ENCODE results near the gene PRKRIP1. TPM values are rescaled to one million over a fixed set of nuclear protein-coding genes. Genes with fewer than 3 reads are reported as not detected.

PRKRIP1 gene
- total and polyA plus RNA-seq, 2 experiments from 2014 or later: 25.5 to 29.1 TPM

DNA sequence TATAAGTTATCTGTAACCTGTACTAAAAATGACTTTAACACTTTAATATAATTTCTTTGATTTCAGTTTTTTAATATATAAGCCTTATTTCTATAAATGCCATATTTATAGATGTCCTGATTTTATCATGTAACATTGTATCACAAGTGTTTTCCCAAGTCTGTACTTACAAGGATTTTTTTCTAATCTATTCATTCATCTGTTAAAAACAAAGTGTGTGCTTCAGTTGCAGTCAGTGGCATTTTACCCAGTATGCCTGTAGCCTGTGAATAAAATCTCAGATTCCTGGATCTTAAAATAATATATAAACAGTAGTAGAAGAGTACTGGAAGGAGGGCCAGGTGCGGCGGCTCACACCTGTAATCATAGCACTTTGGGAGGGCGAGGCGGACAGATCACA, 17.4 kb downstream of the PRKRIP1 start (continued):
- TF ChIP-seq, protein P1, sequence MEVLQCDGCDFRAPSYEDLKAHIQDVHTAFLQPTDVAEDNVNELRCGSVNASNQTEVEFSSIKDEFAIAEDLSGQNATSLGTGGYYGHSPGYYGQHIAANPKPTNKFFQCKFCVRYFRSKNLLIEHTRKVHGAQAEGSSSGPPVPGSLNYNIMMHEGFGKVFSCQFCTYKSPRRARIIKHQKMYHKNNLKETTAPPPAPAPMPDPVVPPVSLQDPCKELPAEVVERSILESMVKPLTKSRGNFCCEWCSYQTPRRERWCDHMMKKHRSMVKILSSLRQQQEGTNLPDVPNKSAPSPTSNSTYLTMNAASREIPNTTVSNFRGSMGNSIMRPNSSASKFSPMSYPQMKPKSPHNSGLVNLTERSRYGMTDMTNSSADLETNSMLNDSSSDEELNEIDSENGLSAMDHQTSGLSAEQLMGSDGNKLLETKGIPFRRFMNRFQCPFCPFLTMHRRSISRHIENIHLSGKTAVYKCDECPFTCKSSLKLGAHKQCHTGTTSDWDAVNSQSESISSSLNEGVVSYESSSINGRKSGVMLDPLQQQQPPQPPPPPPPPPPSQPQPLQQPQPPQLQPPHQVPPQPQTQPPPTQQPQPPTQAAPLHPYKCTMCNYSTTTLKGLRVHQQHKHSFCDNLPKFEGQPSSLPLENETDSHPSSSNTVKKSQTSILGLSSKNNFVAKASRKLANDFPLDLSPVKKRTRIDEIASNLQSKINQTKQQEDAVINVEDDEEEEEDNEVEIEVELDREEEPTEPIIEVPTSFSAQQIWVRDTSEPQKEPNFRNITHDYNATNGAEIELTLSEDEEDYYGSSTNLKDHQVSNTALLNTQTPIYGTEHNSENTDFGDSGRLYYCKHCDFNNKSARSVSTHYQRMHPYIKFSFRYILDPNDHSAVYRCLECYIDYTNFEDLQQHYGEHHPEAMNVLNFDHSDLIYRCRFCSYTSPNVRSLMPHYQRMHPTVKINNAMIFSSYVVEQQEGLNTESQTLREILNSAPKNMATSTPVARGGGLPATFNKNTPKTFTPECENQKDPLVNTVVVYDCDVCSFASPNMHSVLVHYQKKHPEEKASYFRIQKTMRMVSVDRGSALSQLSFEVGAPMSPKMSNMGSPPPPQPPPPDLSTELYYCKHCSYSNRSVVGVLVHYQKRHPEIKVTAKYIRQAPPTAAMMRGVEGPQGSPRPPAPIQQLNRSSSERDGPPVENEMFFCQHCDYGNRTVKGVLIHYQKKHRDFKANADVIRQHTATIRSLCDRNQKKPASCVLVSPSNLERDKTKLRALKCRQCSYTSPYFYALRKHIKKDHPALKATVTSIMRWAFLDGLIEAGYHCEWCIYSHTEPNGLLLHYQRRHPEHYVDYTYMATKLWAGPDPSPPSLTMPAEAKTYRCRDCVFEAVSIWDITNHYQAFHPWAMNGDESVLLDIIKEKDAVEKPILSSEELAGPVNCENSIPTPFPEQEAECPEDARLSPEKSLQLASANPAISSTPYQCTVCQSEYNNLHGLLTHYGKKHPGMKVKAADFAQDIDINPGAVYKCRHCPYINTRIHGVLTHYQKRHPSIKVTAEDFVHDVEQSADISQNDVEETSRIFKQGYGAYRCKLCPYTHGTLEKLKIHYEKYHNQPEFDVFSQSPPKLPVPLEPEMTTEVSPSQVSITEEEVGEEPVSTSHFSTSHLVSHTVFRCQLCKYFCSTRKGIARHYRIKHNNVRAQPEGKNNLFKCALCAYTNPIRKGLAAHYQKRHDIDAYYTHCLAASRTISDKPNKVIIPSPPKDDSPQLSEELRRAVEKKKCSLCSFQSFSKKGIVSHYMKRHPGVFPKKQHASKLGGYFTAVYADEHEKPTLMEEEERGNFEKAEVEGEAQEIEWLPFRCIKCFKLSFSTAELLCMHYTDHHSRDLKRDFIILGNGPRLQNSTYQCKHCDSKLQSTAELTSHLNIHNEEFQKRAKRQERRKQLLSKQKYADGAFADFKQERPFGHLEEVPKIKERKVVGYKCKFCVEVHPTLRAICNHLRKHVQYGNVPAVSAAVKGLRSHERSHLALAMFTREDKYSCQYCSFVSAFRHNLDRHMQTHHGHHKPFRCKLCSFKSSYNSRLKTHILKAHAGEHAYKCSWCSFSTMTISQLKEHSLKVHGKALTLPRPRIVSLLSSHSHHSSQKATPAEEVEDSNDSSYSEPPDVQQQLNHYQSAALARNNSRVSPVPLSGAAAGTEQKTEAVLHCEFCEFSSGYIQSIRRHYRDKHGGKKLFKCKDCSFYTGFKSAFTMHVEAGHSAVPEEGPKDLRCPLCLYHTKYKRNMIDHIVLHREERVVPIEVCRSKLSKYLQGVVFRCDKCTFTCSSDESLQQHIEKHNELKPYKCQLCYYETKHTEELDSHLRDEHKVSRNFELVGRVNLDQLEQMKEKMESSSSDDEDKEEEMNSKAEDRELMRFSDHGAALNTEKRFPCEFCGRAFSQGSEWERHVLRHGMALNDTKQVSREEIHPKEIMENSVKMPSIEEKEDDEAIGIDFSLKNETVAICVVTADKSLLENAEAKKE (CRISPR knock-in tag; IDR thresholded peaks at IDR 0.05): no peak
- TF ChIP-seq POLR2AphosphoS5 (IDR thresholded peaks at IDR 0.05; ENCODE audit: low read depth): no peak

DNA sequence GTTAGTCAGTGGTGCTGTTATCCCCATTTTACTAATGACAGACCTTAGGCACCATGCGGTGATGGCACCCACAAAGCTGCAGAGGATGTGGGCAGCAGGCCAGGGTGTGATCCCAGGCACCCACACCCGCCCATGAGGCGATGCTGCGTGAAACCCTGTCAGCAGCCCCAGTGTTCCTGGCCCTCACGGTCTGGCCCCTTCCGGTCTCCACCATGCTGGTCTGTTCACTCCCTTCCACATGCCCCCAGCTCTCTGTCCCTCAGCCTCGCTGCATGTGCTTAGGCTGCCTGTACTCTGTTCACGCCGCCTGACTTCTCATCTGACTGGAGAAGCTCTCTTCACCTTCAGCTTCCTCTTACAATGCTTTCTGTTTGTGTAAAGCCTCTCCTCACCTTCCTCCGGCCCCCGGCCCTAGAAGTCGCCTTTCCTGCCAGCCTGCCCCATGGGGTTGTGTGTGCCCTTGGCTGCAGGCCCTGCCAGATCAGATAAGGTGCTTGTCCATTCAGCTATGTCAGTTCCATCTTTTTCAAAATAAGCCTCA, 19.6 kb downstream of the PRKRIP1 start:
- DNase-seq (ENCODE audit: low spot score): no peak
- Mint-ChIP-seq H3K4me1 (peaks cover 5% of the 10 kb centered on the region; the same call in 2 of the 3 replicates), H3K4me3 (no peak overlapping the region), H3K27me3 (ENCODE audit: insufficient read depth, low read depth, poor library complexity) (peaks cover 12% of the 10 kb centered on the region), H3K27ac (no peak overlapping the region), H3K9me3 (no peaks in the 10 kb centered on the region; the same call in 2 of the 3 replicates), H3K36me3 (ENCODE audit: low read depth) (peaks cover 58% of the 10 kb centered on the region)
- H3K4me3 ChIP-seq: no peak overlapping the region
- H4K20me1 ChIP-seq (replicated peaks; ENCODE audit: insufficient read depth): peaks cover 19% of the 10 kb centered on the region
- peaks cover 3% of the 10 kb centered on the region; the same call in 1 of the 2 replicates for H3K79me2 ChIP-seq (replicated peaks; ENCODE audit: insufficient read depth)
- H3K36me3 ChIP-seq (ENCODE audit: insufficient read depth): peaks cover 22% of the 10 kb centered on the region
- TF ChIP-seq EZH2 (IDR thresholded peaks at IDR 0.05; ENCODE audit: low read depth, unreplicated experiment): no peak
- no peak for TF ChIP-seq JUNB (IDR thresholded peaks at IDR 0.05; ENCODE audit: unreplicated experiment)
- no peak for TF ChIP-seq ZNF331 (CRISPR knock-in tag; IDR thresholded peaks at IDR 0.05; ENCODE audit: low read depth)
- TF ChIP-seq NANOG (IDR thresholded peaks at IDR 0.05; ENCODE audit: borderline replicate concordance): no peak
- TF ChIP-seq POLR2AphosphoS5 (IDR thresholded peaks at IDR 0.05; ENCODE audit: low read depth): no peak
- no peak for TF ChIP-seq ZNF114 (CRISPR knock-in tag; IDR thresholded peaks at IDR 0.05)
- TF ChIP-seq, protein P2, sequence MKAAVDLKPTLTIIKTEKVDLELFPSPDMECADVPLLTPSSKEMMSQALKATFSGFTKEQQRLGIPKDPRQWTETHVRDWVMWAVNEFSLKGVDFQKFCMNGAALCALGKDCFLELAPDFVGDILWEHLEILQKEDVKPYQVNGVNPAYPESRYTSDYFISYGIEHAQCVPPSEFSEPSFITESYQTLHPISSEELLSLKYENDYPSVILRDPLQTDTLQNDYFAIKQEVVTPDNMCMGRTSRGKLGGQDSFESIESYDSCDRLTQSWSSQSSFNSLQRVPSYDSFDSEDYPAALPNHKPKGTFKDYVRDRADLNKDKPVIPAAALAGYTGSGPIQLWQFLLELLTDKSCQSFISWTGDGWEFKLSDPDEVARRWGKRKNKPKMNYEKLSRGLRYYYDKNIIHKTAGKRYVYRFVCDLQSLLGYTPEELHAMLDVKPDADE (IDR thresholded peaks at IDR 0.05): no peak
- TF ChIP-seq, protein P3, sequence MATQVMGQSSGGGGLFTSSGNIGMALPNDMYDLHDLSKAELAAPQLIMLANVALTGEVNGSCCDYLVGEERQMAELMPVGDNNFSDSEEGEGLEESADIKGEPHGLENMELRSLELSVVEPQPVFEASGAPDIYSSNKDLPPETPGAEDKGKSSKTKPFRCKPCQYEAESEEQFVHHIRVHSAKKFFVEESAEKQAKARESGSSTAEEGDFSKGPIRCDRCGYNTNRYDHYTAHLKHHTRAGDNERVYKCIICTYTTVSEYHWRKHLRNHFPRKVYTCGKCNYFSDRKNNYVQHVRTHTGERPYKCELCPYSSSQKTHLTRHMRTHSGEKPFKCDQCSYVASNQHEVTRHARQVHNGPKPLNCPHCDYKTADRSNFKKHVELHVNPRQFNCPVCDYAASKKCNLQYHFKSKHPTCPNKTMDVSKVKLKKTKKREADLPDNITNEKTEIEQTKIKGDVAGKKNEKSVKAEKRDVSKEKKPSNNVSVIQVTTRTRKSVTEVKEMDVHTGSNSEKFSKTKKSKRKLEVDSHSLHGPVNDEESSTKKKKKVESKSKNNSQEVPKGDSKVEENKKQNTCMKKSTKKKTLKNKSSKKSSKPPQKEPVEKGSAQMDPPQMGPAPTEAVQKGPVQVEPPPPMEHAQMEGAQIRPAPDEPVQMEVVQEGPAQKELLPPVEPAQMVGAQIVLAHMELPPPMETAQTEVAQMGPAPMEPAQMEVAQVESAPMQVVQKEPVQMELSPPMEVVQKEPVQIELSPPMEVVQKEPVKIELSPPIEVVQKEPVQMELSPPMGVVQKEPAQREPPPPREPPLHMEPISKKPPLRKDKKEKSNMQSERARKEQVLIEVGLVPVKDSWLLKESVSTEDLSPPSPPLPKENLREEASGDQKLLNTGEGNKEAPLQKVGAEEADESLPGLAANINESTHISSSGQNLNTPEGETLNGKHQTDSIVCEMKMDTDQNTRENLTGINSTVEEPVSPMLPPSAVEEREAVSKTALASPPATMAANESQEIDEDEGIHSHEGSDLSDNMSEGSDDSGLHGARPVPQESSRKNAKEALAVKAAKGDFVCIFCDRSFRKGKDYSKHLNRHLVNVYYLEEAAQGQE (IDR thresholded peaks at IDR 0.05; ENCODE audit: unreplicated experiment): no peak
- TF ChIP-seq CTCF (conservative IDR thresholded peaks at IDR 0.05; ENCODE audit: low read depth in 2 of 2): no peak
- no peak for TF ChIP-seq EZH2phosphoT487 (IDR thresholded peaks at IDR 0.05; ENCODE audit: unreplicated experiment)
- H3K4me2 ChIP-seq: no peak overlapping the region
- H3K9me2 ChIP-seq (ENCODE audit: insufficient read depth): no peaks in the 10 kb centered on the region
- peaks cover 5% of the 10 kb centered on the region for H3F3A ChIP-seq (replicated peaks; ENCODE audit: low read depth)
- no peak for ATAC-seq
- H2AFZ ChIP-seq: no peak overlapping the region
- H3K27me3 ChIP-seq (ENCODE audit: insufficient read depth): no peaks in the 10 kb centered on the region
- no peak overlapping the region for H3K27ac ChIP-seq (ENCODE audit: low read depth)
- H3K4me1 ChIP-seq (ENCODE audit: insufficient read depth): no peaks in the 10 kb centered on the region

Data from GM23338 (cell line).